GM21619 (cell line): ENCODE results near the gene ZNF554.
"Not testable (repeated sequence)": the region's sequence is repeated elsewhere in the genome, so short reads cannot be mapped to it uniquely, and the experiment has no call there.

Source experiments
- ATAC-seq: cut with Tn5 transposase; IDR thresholded peaks from one replicate; pipeline ENCODE4 v1.9.1; 2021; ENCODE audit not compliant: unreplicated experiment

The ZNF554 gene

DNA sequence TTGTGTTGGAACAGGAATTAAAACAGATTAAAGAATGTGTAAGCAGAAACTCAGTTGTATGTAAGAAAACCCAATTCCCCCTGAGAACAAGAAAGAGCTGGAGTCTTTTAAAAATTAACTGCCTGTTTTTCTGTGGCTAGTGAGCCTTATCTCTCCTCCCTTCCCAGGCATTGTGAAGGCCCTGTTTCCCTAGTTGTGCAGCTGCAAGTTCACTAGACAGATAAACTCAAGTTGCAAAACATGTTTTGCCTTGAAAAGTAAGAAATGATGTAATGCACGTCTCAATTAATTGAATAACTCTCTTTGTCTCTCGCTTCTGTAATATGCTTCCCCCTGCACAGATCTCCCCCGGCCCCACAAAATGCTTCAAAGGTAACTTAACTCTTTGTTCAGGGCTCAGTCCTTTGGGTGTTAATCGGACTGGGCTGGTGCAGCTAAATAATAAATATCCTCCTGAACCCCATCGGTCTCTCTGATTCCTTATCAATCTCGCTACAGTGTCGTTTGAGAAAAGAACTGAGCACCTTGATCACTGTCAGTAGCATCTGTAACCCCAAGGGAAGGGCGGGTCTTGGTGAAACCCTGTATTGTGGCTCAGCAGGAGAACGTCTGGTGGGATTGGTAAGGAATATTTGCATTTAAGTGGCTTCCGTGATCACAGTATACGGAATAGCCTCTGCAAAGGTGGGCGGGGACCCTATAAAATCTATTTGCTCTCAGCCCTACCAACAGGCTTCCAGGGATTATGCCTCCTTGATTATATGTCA, 45.8 kb downstream of the ZNF554 start:
- ATAC-seq: no peak

DNA sequence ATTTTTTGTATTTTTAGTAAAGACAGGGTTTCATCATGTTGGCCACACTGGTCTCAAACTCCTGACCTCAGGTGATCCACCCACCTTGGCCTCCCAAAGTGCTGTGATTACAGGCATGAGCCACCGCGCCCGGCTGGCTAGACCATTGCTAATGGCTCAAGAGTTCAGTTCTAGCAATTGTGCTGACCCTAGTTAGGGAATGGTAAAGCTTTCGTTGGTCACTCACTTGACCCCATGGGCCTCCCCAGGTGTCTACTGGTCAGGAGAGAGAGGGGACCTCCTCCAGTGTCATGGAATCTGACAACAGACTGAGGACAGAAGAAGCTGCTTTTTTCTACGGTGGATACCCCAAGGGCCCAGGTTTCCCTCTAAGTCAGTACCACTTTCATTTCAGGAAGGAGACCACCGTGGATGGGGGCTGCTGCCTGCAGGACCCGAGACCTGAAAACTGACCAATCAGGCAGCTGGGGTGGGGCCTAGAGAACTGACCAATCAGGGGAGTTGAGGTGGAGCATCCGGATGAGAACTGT, 46.9 kb downstream of the ZNF554 start:
- ATAC-seq: no peak

DNA sequence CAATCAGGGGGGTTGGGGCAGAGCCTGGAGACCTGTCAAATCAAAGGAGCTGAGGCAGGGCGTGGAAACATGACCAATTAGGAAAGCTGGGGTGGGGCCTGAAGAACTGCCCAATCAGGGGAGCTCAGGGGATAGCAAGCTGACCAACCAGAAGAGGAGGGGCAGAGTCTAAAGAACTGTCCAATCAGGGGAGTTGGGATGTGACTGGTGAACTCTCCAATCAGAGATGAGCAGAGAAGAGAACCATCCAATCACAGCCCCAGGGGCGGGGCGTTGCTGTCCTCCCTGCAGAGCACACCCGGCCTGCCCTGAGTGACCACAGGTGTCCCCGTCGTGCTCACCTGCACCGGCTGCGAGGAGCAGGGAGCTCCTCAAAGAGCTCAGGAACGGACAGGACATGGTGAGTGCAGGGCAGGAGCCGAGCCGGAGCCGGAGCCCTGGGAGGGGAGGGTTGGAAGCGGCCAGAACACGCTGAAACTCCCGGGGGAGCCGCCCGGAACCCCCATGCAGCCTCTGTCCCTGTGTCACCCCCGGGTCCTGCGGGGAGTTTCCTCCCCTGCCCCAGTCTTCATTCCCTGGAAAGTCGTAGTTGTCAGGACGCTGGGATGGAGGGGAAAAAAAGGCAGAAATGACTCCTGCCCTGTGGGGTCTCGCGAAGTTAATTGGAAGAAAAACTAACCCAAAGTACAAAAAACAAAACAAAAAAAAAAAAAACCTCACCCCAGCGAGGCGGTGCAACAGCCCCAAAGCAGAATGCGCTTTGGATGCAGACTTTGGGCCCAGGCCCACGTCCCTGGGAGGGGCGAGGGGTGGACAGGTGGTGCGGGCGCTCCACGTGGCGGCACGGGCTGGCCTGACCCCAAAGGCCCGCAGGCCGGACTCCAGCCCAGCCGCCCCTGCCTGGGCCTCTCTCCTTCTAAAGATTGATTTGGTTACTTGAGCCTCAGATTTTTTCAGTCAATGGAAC, 47.6 kb downstream of the ZNF554 start, which contains the start of gene ZNF556:
TSS of gene ZNF556 (plus strand) at position 311 of the 967 bp plus-strand sequence. CDS start at position 398, 87 bp downstream.
- no peak for ATAC-seq

DNA sequence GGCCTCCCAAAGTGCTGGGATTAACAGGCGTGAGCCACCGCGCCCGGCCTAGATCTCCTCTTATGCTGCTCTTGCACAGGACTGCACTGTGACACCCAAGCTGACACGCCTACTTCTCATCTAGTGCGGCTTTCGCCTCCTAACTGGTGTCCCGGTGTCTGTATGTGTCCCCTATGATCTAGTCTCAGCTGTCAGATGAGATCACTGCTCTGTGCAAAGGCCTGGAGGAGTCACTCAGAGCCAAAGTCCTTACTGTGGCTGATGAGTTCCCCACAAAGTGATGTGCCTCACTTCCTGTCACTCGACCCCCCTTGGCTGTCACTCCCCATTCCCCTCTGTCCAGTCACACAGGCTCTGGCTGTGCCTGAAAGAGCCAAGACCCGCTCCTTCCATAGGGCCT, 50.0 kb downstream of the ZNF554 start:
- no peak for ATAC-seq

DNA sequence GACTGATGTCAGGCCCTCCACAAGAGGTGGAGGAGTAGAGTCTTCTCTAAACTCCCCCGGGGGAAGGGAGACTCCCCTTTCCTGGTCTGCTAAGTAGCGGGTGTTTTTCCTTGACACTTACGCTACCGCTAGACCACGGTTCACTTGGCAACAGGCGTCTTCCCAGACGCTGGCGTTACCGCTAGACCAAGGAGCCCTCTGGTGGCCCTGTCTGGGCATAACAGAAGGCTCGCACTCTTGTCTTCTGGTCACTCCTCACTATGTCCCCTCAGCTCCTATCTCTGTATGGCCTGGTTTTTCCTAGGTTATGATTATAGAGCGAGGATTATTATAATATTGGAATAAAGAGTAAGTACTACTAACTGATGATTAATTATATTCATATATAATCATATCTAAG, 52.5 kb downstream of the ZNF554 start:
- ATAC-seq: not testable (repeated sequence)

DNA sequence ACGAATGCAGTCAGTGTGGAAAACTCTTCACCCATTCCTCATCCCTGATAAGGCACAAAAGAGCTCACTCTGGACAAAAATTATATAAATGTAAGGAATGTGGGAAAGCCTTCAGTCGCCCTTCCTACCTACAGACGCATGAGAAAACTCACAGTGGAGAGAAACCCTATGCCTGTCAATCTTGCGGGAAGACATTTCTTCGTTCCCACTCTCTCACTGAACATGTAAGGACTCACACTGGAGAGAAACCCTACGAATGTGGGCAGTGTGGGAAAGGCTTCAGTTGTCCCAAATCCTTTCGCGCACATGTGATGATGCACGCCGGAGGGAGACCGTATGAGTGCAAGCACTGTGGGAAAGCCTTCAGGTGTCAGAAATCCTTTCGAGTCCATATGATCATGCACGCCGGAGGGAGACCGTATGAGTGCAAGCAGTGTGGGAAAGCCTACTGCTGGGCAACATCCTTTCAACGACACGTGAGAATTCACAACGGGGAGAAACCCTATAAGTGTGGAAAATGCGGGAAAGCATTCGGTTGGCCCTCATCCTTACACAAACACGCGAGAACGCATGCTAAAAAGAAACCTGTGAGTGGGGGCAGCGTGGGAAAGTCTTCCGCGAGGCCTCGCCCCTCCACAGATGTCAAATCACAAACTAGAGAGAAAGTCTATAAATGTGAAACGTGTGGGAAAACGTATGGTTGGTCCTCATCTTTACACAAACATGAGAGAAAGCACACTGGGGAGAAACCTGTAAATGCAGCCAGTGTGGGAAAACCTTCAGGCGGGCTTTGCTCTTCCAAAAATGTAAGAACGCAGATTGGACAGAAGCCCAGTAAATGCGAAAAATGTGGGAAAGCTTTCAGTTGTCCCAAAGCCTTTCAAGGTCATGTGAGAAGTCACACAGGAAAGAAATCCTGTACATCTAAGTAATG, 58.0 kb downstream of the ZNF554 start:
- ATAC-seq: no peak

DNA sequence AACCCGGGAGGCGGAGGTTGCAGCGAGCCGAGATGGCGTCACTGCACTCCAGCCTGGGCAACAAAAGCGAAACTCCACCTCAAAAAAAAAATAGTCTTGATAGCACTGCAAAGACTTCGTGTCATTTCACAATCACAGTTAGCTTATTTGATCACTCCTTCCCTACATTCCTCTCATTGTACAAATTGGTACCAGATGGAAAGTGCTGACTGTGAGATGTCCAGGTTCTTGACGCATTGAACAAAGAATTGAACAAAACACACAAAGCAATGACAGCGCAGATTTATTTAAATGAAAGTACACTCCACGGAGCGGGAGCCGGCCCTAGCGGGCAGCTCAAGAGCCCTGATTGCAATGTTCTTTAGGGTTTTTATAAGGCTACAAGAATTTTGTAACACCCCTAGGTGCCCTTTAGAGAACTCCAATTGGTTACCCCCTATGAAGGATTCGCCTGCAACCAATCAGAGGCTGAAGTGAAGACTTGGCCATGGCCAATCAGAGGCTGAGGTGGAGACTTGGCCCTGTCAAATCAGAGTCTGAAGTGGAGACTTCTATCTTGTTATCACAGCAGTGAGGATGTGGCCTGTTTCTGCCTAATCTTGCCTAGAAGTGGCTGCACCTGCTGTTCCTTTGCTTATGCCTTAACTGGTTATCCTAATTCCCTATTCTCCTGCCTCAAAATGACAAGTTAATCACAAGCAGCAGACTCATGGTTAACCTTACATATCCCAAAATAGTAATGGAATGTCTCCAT, 64.2 kb downstream of the ZNF554 start:
- ATAC-seq: no peak

DNA sequence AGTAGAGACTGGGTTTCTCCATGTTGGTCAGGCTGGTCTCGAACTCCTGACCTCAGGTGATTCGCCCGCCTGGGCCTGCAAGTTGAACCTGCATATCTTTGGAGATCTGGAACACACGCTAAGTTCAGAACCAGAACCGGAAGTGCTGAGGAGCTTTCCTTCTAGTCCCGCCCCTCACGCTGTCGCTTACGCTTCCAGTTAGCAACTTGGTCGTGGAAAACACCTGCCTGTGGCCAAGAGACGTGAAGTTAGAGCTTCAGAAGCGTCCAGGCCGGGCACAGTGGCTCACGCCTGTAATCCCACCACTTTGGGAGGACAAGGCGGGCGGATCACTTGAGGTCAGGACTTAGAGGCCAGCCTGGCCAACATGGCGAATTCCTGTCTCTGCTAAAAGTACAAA, 66.1 kb downstream of the ZNF554 start:
- ATAC-seq: no peak
